ENCODE results near the gene NMNAT1.
A peak's percentile ranks its signal among the peaks of the same experiment; 100 is the strongest.

The NMNAT1 gene

DNA sequence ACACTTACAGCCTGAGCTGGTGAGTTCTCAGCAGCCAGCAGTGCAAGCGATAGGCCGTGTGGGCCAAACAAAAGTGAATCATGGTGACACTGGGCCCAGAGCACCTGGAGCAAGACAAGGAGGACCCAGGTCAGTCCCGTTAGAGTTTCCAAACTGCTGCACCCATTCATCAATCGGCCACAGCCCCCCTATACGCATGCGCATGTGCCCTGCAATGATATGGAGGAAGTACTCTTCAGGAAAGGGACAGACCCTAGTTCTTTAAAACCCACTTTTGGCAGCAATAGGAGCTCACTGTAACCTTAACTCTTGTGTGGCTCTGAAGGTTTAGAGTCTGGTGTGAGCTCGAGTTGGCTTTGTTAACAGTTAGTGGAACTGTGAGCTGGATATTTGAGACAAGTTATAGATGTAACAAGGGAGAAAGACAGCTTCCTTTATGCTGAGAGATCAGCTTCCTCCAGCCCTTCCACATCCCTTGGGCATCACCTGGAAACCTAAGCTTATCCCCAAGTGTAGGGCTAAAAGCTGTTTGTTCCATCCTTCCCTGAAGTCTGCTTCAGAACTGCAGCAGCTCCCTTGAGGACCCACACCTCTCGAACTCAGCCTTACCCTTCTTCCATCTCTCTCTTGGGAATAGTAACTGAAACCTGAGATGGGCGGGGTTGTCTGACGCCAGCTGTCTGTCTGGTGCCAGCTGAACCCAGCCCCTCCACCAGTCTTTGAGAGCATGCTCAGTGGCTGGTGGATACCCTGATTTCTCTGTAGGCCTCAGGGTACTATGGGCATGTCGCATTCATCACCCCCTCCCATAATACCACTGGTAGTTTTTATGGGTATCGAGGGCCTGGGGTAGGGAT is 17.7 kb downstream of the NMNAT1 start:
- Histone ChIP-seq H3K9ac (ENCODE audit: low read length in 5 of 5) (peak overlapping the region in 2 of 5 donors; percentile 11 to 56), H3K4me3 (ENCODE audit: low read depth in 1 of 5, low read length in 5 of 5) (no peak overlapping the region), H3K27me3 (ENCODE audit: control insufficient read depth in 5 of 5, insufficient read depth in 4 of 5, low read length in 5 of 5) (no peaks in the 10 kb centered on the region), H3K27ac (ENCODE audit: low read depth, low read length) (no peak overlapping the region), H3K4me1 (ENCODE audit: control insufficient read depth in 5 of 5, insufficient read depth in 5 of 5, low read length in 5 of 5) (peaks cover 0 to 3% (median 0%) of the 10 kb centered on the region in 5 donors), H3K36me3 (ENCODE audit: control insufficient read depth in 5 of 5, insufficient read depth in 5 of 5, low read length in 5 of 5) (peaks cover 0 to 2% (median 0%) of the 10 kb centered on the region in 5 donors), H3K9me3 (ENCODE audit: control insufficient read depth in 5 of 5, low read length in 5 of 5) (no peaks in the 10 kb centered on the region)

DNA sequence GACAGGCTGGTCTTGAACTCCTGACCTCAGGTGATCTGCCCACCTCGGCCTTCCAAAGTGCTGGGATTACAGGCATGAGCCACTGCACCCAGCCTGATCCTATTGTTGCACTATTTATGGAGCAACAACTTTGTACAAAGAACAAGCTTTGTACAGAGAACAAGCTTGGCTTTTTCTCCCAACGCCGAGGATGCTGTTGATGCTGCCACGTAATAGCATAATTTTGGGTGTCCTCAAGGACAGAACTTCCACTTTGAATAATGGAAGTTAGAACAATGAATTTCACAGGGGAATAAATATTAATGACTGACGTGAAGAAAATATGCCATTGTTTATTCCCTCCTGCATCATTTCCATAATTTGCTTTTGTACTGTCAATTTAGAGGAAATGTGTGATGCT is 41.0 kb downstream of the NMNAT1 start:
- Histone ChIP-seq H3K9me3 (ENCODE audit: control insufficient read depth in 5 of 5, low read length in 5 of 5) (no peaks in the 10 kb centered on the region), H3K27ac (ENCODE audit: low read depth, low read length) (peak overlapping the region; percentile 24), H3K9ac (ENCODE audit: low read length in 5 of 5) (no peak overlapping the region), H3K4me1 (ENCODE audit: control insufficient read depth in 5 of 5, insufficient read depth in 5 of 5, low read length in 5 of 5) (peaks cover 0 to 14% (median 0%) of the 10 kb centered on the region in 5 donors), H3K36me3 (ENCODE audit: control insufficient read depth in 5 of 5, insufficient read depth in 5 of 5, low read length in 5 of 5) (peaks cover 3 to 17% (median 16%) of the 10 kb centered on the region in 5 donors), H3K4me3 (ENCODE audit: low read depth in 1 of 5, low read length in 5 of 5) (no peak overlapping the region), H3K27me3 (ENCODE audit: control insufficient read depth in 5 of 5, insufficient read depth in 4 of 5, low read length in 5 of 5) (no peaks in the 10 kb centered on the region)

- Histone ChIP-seq H3K27ac (ENCODE audit: low read depth, low read length) (peak overlapping the region; percentile 65), H3K4me1 (ENCODE audit: control insufficient read depth in 5 of 5, insufficient read depth in 5 of 5, low read length in 5 of 5) (peaks cover 0 to 22% (median 5%) of the 10 kb centered on the region in 5 donors), H3K27me3 (ENCODE audit: control insufficient read depth in 5 of 5, insufficient read depth in 4 of 5, low read length in 5 of 5) (no peaks in the 10 kb centered on the region), H3K9ac (ENCODE audit: low read length in 5 of 5) (no peak overlapping the region), H3K4me3 (ENCODE audit: low read depth in 1 of 5, low read length in 5 of 5) (no peak overlapping the region), H3K36me3 (ENCODE audit: control insufficient read depth in 5 of 5, insufficient read depth in 5 of 5, low read length in 5 of 5) (peaks cover 3 to 17% (median 15%) of the 10 kb centered on the region in 5 donors), H3K9me3 (ENCODE audit: control insufficient read depth in 5 of 5, low read length in 5 of 5) (no peaks in the 10 kb centered on the region)
These were observed 41.7 kb downstream of the NMNAT1 start for GRCh38 chr1:9985001-9985400.

DNA sequence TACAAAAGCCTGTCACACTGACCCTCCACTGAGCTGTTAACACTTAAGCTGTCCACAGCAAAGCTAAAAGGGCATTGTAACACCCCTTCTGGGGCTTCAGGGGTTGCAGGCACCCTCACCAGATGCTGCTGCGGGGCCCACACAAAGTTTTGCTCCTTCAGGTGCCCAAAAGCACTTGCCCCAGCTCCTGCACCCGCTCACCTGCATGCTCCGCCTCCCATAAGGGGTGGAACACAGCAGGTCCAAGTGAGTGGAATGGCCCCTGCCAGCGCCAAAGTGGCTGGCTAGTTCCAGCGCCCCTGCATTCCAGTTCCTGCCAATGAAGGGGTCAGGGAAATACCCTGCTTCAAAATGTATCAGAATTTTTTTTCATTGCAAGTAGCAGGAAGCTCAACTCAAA is 46.5 kb downstream of the NMNAT1 start:
- Histone ChIP-seq H3K27me3 (ENCODE audit: control insufficient read depth in 5 of 5, insufficient read depth in 4 of 5, low read length in 5 of 5) (no peaks in the 10 kb centered on the region), H3K4me3 (ENCODE audit: low read depth in 1 of 5, low read length in 5 of 5) (no peak overlapping the region), H3K4me1 (ENCODE audit: control insufficient read depth in 5 of 5, insufficient read depth in 5 of 5, low read length in 5 of 5) (peaks cover 0 to 44% (median 17%) of the 10 kb centered on the region in 5 donors), H3K9ac (ENCODE audit: low read length in 5 of 5) (no peak overlapping the region), H3K36me3 (ENCODE audit: control insufficient read depth in 5 of 5, insufficient read depth in 5 of 5, low read length in 5 of 5) (no peaks in the 10 kb centered on the region), H3K9me3 (ENCODE audit: control insufficient read depth in 5 of 5, low read length in 5 of 5) (no peaks in the 10 kb centered on the region), H3K27ac (ENCODE audit: low read depth, low read length) (peak overlapping the region; percentile 78)

DNA sequence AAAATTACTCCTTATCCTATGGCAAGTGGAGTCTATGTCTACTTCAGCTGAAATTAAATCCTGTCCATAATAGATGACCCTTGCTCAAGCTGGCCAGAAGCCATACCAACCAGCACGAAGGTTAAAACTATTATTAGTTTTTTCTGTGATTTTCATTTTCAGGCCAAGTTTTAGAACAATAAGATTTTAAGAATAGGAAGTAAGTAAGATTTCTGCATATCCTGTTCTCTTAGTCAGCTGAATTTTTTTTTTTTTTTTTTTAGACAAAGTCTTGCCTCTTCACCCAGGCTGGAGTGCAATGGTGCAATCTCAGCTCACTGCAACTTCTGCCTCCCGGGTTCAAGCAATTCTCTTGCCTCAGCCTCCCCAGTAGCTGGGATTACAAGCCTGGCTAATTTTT is 47.7 kb downstream of the NMNAT1 start:
- peak overlapping the region; percentile 78 for H3K27ac ChIP-seq (ENCODE audit: low read depth, low read length)
- H3K9ac ChIP-seq (ENCODE audit: low read length in 5 of 5), result no peak overlapping the region
- H3K27me3 ChIP-seq (ENCODE audit: control insufficient read depth in 5 of 5, insufficient read depth in 4 of 5, low read length in 5 of 5), result no peaks in the 10 kb centered on the region
- no peak overlapping the region for H3K4me3 ChIP-seq (ENCODE audit: low read depth in 1 of 5, low read length in 5 of 5)
- no peaks in the 10 kb centered on the region for H3K36me3 ChIP-seq (ENCODE audit: control insufficient read depth in 5 of 5, insufficient read depth in 5 of 5, low read length in 5 of 5)
- H3K9me3 ChIP-seq (ENCODE audit: control insufficient read depth in 5 of 5, low read length in 5 of 5), result no peaks in the 10 kb centered on the region
- H3K4me1 ChIP-seq (ENCODE audit: control insufficient read depth in 5 of 5, insufficient read depth in 5 of 5, low read length in 5 of 5), result peaks cover 0 to 38% (median 17%) of the 10 kb centered on the region in 5 donors

DNA sequence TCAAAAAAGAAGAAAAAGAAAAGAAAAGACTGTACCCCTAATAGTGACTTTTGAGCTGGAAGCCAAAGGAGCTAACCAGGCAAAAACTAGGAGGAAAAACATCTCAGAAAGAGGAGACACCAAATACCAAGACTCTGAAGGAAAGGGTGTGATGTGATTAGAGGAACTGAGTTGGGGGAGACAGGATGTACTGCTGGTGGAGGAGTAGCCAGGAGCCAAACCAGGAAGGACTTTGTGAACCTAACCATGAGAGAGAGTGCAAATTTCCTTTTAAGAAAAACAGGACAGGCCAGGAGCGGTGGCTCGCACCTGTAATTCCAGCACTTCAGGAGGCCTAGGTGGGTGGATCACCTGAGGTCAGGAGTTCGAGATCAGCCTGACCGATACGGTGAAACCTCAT is 49.6 kb downstream of the NMNAT1 start:
- Histone ChIP-seq H3K36me3 (ENCODE audit: control insufficient read depth in 5 of 5, insufficient read depth in 5 of 5, low read length in 5 of 5) (no peaks in the 10 kb centered on the region), H3K9ac (ENCODE audit: low read length in 5 of 5) (no peak overlapping the region), H3K9me3 (ENCODE audit: control insufficient read depth in 5 of 5, low read length in 5 of 5) (no peaks in the 10 kb centered on the region), H3K27ac (ENCODE audit: low read depth, low read length) (peak overlapping the region; percentile 48), H3K27me3 (ENCODE audit: control insufficient read depth in 5 of 5, insufficient read depth in 4 of 5, low read length in 5 of 5) (peaks cover 0 to 2% (median 0%) of the 10 kb centered on the region in 5 donors), H3K4me1 (ENCODE audit: control insufficient read depth in 5 of 5, insufficient read depth in 5 of 5, low read length in 5 of 5) (peaks cover 0 to 50% (median 30%) of the 10 kb centered on the region in 5 donors), H3K4me3 (ENCODE audit: low read depth in 1 of 5, low read length in 5 of 5) (no peak overlapping the region)

- peak overlapping the region; percentile 48 for H3K27ac ChIP-seq (ENCODE audit: low read depth, low read length)
- H3K36me3 ChIP-seq (ENCODE audit: control insufficient read depth in 5 of 5, insufficient read depth in 5 of 5, low read length in 5 of 5), result no peaks in the 10 kb centered on the region
- peaks cover 0 to 5% (median under 1%) of the 10 kb centered on the region in 5 donors for H3K27me3 ChIP-seq (ENCODE audit: control insufficient read depth in 5 of 5, insufficient read depth in 4 of 5, low read length in 5 of 5)
- no peak overlapping the region for H3K4me3 ChIP-seq (ENCODE audit: low read depth in 1 of 5, low read length in 5 of 5)
- H3K9me3 ChIP-seq (ENCODE audit: control insufficient read depth in 5 of 5, low read length in 5 of 5), result no peaks in the 10 kb centered on the region
- H3K4me1 ChIP-seq (ENCODE audit: control insufficient read depth in 5 of 5, insufficient read depth in 5 of 5, low read length in 5 of 5), result peaks cover 0 to 53% (median 33%) of the 10 kb centered on the region in 5 donors
- no peak overlapping the region for H3K9ac ChIP-seq (ENCODE audit: low read length in 5 of 5)
These were observed 50.3 kb downstream of the NMNAT1 start for GRCh38 chr1:9993561-9994075.

- H3K27ac ChIP-seq (ENCODE audit: low read depth, low read length), result peak within 1 kb of the TSS; percentile 54
- peaks cover 0 to 5% (median 3%) of the 10 kb centered on the region in 5 donors for H3K27me3 ChIP-seq (ENCODE audit: control insufficient read depth in 5 of 5, insufficient read depth in 4 of 5, low read length in 5 of 5)
- peaks cover 0 to 37% (median 19%) of the 10 kb centered on the region in 5 donors for H3K4me1 ChIP-seq (ENCODE audit: control insufficient read depth in 5 of 5, insufficient read depth in 5 of 5, low read length in 5 of 5)
- no peaks in the 10 kb centered on the region for H3K9me3 ChIP-seq (ENCODE audit: control insufficient read depth in 5 of 5, low read length in 5 of 5)
- H3K4me3 ChIP-seq (ENCODE audit: low read depth in 1 of 5, low read length in 5 of 5), result peak within 1 kb of the TSS; percentile 67 to 73 (median 71)
- peak within 1 kb of the TSS in 3 of 5 donors; percentile 30 to 61 (median 52) for H3K9ac ChIP-seq (ENCODE audit: low read length in 5 of 5)
- no peaks in the 10 kb centered on the region for H3K36me3 ChIP-seq (ENCODE audit: control insufficient read depth in 5 of 5, insufficient read depth in 5 of 5, low read length in 5 of 5)
These were observed 53.6 kb downstream of the NMNAT1 start, which contains the start of gene RBP7 for GRCh38 chr1:9996624-9997582. TSS of gene RBP7 (plus strand) at chr1:9997228. CDS start at chr1:9997259, 31 bp downstream.

- Histone ChIP-seq H3K36me3 (ENCODE audit: control insufficient read depth in 5 of 5, insufficient read depth in 5 of 5, low read length in 5 of 5) (peaks cover 0 to 5% (median 0%) of the 10 kb centered on the region in 5 donors), H3K27ac (ENCODE audit: low read depth, low read length) (no peak overlapping the region), H3K4me3 (ENCODE audit: low read depth in 1 of 5, low read length in 5 of 5) (peak overlapping the region in 1 of 5 donors; percentile 27), H3K9ac (ENCODE audit: low read length in 5 of 5) (no peak overlapping the region), H3K9me3 (ENCODE audit: control insufficient read depth in 5 of 5, low read length in 5 of 5) (no peaks in the 10 kb centered on the region), H3K27me3 (ENCODE audit: control insufficient read depth in 5 of 5, insufficient read depth in 4 of 5, low read length in 5 of 5) (peaks cover 0 to 5% (median 3%) of the 10 kb centered on the region in 5 donors), H3K4me1 (ENCODE audit: control insufficient read depth in 5 of 5, insufficient read depth in 5 of 5, low read length in 5 of 5) (peaks cover 0 to 25% (median 16%) of the 10 kb centered on the region in 5 donors)
These were observed 57.9 kb downstream of the NMNAT1 start for GRCh38 chr1:10001016-10001665.
